GM19455 (cell line): Measurements from ENCODE around the gene IGFBP1.

Experiments
- ATAC-seq: cut with Tn5 transposase; IDR thresholded peaks from one replicate; pipeline ENCODE4 v1.9.1; 2021; ENCODE audit not compliant: unreplicated experiment

IGFBP1 gene

DNA sequence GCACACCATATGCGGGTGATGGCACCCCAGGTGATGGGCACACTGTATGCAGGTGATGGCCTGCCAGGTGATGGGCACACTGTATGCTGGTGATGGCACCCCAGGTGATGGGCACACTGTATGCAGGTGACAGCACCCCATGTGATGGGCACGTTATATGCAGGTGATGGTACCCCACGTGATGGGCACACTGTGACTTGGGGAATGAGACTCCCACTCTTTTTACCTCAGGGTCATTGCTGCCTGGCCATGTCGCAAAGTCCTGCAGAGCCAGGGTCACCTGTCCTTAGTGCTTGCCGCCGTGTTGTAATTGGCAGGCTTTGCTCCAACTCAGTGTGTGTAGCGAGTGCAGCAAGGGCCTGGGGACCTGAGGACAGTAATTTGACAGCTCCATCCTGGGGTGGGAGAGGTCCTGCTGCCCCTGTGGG is 7.8 kb upstream of the IGFBP1 start:
- ATAC-seq, result no peak

DNA sequence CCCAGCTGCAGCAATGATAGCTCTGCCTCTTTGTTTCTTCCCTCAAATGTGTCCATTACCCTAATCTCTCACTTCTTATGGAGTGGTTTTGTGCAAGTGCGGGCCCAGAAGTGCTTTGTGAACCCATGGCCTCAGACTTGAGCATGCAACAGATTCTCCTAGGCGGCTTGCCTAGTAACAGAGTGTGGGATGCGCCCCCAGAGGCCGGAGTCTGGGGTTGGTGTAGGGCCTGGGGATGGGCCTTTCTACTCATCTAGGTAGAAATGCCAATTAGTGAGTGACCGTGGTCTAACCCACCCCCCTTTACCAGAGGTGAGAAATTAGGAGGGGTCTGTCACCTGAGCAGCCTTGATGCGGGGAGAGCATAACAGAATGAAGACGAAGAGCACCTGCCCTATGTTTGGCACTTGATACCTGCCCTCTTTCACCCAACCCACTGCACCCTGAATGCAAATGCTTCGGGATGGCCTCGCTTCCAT is 7.0 kb upstream of the IGFBP1 start:
- no peak for ATAC-seq

DNA sequence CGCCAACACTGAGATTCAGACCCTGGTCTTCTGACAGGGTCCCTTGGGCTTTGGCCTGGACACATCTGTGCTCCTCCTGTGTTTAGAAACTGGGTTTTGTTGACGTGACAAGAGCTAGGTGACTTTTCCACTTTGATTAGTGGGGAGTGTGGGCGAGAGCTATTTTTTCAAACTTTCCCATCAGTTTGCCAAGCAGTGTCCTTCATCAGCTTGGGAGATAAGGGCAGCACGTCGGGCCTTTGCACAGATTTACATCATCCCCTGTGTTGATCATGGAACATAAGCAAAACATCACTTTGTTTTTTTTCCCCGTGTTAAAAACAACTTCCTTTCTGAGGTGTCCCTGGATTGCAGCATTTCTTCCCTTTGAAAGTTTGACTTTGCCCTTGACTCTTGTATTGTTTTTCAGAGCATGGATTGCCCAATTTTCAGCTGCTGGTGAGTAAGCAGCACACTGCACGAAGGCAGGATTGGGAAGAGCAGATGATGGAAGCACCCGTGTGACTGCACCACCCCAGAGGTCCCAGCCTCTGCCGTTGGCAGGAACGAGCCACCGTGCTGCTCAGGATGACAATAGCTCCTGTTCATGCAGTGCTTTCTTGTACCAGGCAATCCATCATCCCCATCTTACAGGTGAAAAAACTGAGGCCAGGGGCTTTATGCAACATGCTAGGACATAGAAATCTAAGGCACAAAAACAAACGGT is 6.4 kb upstream of the IGFBP1 start:
- no peak for ATAC-seq

DNA sequence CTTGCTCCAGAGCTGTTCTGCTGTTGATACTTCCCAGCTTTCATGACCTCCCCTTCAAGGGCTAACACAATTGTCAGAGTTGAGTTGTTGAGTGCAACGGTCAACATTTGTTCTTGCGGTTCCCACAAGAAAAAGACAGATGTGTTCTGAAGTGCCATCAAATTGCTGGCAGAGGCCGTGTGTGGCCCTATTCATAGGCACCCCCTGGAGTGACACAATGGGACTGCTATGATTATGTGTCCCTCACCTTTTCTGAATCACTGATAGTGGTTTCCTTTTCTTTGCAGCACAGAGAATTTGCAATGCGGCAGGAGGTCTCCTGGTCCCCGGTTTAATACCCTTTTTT is 5.8 kb upstream of the IGFBP1 start:
- no peak for ATAC-seq

DNA sequence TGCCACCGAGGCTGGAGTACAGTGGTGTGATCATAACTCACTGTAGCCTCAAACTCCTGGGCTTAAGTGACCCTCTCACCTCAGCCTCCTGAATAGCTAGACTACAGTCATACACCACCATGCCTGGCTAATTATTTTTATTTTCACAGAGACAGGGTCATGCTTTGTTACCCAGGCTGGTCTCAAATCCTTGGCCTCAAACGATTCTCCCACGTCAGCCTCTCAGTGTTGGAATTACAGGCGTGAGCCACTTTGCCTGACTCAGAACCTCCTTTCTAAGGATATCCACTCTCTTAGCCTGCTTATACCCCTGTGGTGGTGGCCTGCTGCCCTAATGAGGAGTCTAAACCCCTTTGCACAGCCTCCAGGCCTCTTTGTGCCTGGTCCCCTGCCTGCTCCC is 4.2 kb upstream of the IGFBP1 start:
- no peak for ATAC-seq

DNA sequence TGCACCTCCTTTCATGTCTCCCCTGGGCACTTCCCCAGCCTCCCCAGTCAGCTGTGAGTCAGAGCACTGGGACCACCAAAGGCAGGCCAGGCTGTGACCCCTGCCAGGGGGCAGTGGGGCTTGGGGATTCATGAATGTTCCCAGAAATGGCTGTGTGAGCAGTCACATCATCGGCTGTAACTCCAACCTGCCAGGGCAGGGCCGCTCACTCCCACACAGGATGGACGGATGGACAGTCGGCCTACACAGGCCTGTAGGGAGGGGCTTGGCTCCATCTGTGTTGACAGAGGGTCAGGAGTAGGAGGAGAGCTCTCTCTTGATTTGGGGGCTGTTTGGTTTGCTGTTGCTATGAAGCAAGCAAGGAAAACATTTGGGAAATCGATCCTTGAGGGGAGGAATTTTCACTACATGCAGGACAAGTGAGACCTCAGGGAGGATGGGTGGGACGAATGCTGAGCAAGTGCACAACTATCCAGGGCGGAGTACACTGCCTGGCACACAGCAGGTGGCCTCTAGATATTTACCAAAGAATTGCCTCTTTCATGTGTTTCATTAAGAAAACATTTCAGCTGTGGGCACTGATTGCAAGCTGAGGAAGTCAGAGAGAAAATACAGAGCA is 2.9 kb upstream of the IGFBP1 start:
- ATAC-seq, result no peak

DNA sequence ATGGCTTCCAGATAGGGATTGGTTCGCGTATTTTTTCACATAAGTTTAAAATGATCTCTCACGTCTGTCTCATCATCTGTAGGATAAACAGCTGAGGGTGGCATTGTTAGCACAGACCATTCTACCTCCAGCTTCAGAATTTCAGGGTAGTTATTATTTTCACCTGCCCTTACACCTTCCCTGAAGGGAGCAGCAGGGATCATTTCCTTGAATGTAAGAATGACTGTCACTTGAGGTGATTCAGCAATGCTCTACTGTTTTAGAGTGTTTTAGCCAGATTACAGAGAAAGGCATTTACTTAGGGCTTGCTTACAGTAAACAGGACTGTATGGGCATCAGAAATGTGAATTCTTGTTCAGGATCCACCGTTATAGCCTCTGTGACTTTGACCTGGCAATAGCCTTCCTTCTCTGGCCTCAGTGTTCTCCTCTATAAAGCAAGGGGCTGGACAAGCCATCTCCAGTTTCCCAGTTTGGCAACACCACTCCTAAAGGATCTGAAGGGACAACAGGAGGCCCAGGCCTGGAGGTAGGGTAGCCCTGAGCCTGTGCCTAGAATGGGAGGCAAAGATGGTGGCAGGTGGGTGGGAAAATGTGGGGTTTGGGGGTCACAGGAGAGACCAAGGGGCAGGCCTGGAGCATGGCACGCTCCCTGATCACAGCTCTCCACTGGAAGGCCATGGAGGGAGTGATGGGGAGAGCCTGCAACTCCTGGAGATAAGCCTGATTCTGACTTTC is 1.2 kb upstream of the IGFBP1 start:
- ATAC-seq, result no peak

DNA sequence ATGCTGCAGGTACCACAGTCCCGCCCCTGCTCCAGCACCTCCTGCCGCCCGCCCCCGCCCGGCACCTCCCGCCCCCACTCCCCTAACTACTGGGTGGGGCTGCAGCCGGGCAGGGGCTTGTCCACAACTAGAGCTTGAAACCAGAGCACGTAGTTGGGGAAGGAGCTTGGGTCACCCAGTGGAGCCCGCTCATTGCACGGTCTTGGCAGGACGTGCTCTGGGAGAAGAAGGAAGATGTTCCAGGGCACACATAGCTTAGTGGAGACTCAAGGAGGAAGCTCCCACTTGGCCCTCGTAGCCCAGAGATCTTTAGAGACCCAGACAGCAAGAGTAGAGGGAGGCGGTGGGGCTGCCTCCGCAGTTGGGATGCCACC is 692 bp downstream of the IGFBP1 start:
- no peak for ATAC-seq

DNA sequence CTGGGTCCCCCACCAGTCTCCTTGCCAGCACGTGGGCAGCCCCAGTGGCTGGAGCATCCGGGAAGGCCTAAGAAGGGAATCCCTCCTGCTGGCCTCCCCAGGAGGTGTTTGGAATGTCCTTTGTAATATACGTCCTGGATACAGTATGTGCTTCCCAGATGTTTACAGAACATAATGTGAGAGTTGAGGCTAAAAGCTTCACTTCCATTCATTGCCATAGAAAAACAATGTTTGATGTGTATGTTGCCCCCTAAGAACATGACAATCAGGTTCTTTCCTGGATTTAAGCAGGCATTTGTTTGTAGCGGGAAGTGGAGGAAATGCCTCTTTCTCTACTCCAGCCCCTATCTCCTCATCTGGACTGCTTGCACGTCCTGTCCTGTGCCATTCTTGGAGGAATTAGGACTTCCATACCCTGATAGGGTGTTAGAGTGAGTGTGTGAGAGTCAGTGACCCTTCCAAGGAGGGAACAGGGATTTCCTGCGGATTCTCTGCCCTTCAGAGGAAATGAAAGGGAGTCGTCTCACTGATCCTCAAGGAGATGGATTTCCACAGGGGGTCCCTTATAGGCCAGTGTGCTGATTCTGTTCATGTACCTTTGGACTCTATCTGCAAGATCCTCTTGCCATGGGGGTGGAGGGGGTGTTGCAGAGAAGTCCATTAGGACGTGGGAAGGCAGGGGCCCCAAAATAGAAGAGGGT is 1.2 kb downstream of the IGFBP1 start:
- ATAC-seq, result no peak

DNA sequence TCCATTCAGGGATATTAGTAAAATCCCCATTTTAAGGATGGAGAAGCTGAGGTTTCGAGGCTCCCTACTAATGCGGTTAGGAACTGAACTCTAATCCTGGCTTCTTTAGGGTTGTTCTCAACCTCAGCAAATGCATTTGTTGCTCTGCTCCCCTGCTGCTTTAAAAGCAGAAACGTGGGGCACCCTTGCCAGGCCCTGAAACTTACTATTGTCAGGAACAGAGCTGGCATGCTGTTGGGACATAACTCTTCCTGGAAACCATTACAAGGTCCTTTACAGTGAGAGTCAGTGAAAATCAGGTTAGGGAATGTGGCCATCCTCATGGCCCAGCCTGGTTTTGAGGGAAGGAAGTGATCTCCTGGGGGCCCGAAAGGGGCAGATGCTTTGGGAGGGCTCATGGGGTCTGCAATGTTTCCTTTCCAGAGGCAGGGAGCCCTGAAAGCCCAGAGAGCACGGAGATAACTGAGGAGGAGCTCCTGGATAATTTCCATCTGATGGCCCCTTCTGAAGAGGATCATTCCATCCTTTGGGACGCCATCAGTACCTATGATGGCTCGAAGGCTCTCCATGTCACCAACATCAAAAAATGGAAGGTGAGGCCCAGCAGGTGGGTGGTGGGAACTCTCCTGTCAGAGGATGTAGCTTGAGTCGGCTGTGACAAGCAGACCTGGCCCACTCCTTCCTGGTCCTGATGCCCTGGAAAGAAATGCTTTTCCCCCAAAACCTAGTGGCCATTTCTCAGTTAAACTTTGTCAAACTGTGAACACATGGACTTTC is 2.0 kb downstream of the IGFBP1 start:
- ATAC-seq, result no peak

DNA sequence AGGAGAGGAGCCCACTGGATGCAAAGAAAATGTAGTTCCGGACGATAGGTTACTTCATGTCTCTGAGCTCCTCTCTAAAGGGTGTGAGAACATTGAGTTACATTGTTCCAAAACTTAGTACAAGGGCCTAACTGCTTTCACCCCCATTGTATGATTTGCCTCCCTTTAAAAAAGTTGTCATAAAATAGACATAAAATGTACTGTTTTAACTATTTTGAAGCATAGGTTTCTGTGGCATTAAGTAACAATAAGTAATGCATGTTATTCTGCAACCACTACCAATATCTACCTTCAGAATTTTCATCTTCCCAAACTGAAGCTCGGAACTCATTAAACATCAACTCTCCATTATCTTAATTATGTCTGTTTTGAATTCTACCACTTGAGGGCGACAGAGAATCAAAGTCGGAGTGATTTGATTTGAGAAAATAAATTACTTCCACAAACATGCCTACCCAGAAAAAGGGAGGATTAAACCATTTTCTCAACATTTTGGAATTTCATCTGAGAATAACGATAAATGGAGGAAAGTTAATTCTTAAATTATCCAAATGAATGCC is 2.7 kb downstream of the IGFBP1 start:
- no peak for ATAC-seq

DNA sequence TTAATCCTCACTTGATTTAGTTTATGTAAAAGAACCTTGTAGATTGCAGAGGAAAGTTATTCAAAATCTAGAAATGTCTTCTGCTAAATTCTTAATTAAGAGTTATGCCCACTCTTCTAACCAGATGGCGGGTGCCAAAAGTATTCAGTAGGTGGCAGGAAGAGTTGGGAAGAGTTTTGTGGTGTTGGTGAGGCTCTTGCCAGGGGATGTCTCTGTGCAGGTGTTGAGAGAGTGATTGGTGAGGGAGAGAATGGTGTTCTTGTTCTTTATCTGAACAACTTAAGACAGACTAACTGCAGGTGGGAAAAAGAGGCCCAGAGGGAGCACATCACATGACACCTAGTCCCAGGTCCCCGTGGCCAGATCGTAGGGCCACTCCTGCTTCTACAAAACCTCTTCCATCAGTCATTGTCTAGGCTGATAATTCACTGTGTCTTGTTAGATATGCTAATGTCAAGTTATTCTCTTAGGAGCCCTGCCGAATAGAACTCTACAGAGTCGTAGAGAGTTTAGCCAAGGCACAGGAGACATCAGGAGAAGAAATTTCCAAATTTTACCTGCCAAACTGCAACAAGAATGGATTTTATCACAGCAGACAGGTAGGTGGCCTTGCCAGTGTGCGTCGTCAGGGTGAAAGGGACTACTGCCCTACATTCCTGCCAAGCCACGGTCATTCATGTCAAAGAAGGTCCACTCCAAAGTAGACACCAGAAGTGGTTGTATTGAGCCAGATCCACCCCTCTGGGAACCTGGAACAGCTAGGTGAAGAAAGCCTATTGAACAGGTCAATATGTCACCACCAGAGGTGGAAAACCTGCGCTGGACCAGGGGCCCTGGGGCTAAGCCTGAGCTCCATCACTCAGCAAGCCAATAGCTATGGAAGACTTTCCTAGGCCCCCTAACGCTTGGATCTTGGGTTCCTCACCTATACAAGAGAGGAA is 3.4 kb downstream of the IGFBP1 start:
- ATAC-seq, result no peak

DNA sequence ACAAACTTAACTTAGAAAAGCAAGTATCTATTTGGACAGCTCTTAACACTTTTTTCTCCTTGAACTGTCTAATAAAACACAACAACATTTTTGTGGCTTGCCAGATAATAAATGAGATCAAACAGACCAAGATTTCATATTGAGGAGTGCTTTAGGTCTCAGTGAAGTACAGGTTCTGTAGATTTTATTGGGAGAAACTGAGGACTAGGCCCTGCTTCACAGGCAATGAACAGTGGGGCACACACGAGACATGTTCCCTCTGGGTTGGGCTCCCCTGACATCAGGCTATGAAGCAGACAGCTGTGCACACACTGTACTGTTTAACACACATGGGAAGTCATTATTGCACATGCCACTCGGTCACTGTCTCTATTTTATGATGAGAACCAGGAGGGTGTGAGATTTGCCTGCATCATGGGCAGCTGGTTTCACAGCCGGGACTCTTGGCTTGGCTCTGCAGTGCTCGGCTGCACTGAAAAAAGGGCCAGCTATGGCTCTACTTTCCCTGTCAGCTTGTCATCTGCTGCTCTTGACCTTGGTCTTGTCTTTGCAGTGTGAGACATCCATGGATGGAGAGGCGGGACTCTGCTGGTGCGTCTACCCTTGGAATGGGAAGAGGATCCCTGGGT is 4.2 kb downstream of the IGFBP1 start:
- no peak for ATAC-seq

DNA sequence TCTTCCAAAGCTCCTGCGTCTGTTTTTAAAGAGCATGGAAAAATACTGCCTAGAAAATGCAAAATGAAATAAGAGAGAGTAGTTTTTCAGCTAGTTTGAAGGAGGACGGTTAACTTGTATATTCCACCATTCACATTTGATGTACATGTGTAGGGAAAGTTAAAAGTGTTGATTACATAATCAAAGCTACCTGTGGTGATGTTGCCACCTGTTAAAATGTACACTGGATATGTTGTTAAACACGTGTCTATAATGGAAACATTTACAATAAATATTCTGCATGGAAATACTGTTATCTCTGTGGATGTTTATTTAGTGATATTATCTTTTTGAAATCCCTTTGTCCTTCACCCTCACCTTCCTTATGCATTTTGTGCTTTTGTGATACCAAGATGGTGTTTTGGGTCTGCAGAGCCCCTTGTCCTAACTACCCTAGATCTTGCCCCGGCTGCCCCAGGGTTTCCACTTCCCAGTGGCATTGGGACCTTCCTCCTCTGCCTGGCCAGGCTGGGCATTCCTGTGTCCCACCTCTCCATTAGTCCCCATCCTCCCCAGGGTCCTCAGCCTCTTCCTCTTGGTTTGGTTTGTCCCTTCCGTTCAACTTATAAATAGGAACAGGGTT is 5.2 kb downstream of the IGFBP1 start:
- ATAC-seq, result no peak

DNA sequence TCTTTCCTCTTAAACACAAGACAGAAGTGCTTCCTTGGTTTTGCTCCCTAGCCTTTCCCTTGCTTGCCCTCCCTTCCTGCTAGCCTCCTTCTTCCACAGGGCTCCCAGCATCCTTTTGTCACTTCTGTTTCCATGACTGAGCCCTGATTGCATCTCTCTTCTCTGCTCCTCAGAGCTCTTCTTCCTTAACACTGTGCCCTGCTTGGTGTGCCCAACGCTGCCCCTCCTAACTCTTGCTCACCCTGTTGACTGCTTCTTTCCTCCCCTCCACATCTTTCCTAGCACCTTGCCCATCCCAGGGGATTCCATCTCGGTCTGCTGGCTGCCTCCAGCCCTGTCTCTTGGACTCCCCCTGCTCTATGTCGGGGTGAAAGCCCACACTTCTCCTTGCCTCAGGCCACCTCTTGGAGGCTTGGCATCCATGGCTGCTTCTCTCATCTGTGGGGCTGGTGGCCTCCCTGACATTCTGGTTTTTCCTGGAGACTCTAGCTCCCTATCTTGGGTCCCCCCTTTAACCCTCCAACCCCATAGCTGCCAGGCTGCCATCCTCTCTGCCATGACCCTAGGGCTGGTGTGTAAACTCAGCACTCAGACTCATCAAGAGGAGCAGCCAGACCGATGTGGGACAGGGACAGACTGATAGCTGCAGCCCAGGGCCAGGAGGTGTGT is 5.8 kb downstream of the IGFBP1 start:
- ATAC-seq, result no peak

DNA sequence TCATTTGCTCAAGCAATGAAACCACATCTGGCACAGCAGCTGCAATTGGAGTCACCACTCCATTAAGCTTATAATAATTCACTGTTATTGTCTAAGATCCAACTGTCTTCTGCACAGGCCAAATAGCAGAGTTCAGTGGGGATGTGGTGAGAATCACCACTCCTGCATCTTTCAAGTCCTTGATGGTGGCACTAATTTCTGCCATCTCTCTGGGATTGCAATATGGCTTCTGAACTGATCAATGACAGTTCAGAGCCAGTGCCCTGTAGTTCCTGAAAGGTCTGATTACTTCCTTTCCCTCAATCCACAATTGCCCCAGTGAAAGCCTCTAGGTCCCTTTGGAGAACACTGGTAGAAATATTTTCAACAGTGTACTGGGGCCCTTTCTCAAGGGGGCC is 6.4 kb downstream of the IGFBP1 start:
- ATAC-seq, result no peak

DNA sequence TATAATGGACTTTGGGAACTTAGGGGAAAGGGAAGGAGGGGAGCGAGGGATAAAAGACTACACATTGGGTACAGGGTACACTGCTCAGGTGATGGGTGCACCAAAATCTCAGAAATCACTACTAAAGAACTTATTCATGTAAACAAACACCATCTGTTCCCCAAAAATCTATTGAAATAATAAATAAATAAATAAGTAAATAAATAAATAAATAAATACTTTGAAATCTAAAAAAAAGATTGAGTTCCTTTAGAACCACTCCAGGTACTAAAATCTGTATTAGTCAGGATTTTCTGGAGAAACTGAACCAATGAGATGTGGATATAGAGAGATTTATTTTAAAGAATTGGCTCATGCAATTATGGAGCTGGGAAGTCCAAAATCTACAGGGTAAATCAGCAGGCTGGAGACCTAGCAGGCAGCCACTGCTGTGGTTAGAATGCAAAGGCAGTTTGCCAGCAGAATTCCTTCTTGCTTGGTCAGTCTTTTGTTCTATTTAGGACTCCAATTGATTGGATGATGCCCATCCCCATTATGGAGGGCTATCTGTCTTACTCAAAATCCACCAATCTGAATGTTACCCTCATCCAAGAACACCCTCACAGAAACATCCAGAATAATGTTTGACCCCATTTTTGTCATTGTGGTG is 8.9 kb downstream of the IGFBP1 start:
- no peak for ATAC-seq

DNA sequence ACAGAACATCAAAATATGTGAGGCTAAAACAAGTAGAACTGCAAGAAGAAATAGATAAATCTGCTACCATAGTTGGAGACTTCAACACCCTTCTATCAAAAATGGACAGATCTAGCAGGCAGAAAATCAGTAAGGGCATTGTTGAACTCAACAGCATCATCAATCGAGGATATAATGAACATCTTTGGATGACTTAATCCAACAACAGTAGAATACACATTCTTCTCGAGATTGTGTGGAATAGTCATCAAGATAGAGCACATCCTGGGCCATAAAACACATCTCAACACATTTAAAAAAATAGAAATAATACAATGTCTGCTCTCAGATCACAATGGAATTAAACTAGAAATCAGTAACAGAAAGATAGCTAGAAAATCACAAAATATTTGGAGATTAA is 9.9 kb downstream of the IGFBP1 start:
- ATAC-seq, result no peak
